Uterus (tissue), 4 donors: ENCODE measurements around the gene SLC7A14. TPM values are rescaled to one million over a fixed set of nuclear protein-coding genes. Genes with fewer than 3 reads are reported as not detected.

ENCODE experiments used
- DNase-seq, 2 donors: peaks; one replicate each; pipeline ENCODE4 v3.0.0-alpha.2; 2019 to 2020
- H3K27ac ChIP-seq, 2 donors: fragments of 200-600 bp; sonication (generic); 1 replicate in 1 of 2; 2 replicates in 1 of 2; pipeline ENCODE4 v1.5.1; 2016 to 2018
- H3K27me3 ChIP-seq, 2 donors: fragments of 200-600 bp; sonication (generic); one replicate each; pipeline ENCODE4 v1.5.1; 2018 to 2019; ENCODE audit warnings: control low read depth in 1 of 2
- H3K36me3 ChIP-seq, 2 donors: fragments of 200-600 bp; sonication (generic); one replicate each; pipeline ENCODE4 v1.5.1; 2019; ENCODE audit warnings: control low read depth in 1 of 2
- H3K4me1 ChIP-seq, 2 donors: fragments of 200-600 bp; sonication (generic); one replicate each; pipeline ENCODE4 v1.5.1; 2018 to 2019; ENCODE audit warnings: control low read depth in 1 of 2
- H3K4me3 ChIP-seq, 2 donors: fragments of 200-600 bp; sonication (generic); 1 replicate in 1 of 2; 2 replicates in 1 of 2; pipeline ENCODE4 v1.5.1; 2018 to 2019; ENCODE audit warnings: mild to moderate bottlenecking in 1 of 2
- H3K9me3 ChIP-seq, 2 donors: fragments of 200-600 bp; sonication (generic); one replicate each; pipeline ENCODE4 v1.5.1; 2019; ENCODE audit warnings: control low read depth in 1 of 2
- CTCF ChIP-seq, 4 experiments: fragments of 200-600 bp in 2 of 4; fragments of 450-650 bp in 2 of 4; sonication (generic) in 2 of 4; IDR thresholded peaks; one replicate each; pipeline ENCODE4 v1.5.1; 2016 to 2019; ENCODE audit warnings: antibody characterized with exemption in 4 of 4, mild to moderate bottlenecking in 2 of 4, moderate library complexity in 1 of 4
- POLR2A ChIP-seq, 2 donors: fragments of 450-650 bp; IDR thresholded peaks; one replicate each; pipeline ENCODE4 v1.6.1; 2016; ENCODE audit warnings: antibody characterized with exemption in 2 of 2, mild to moderate bottlenecking in 1 of 2, moderate library complexity in 1 of 2
- intact Hi-C: fragments of 100-400 bp; cut with DNase I; formaldehyde crosslinking; loops from one replicate; pipeline ENCODE4 v1.15.1; 2023; ENCODE audit warnings: low total_unique reads
- total RNA-seq, 4 donors: library from RNA; depleted of rRNA in 3 of 4; stranded (reverse); fragments of >200 nt in 3 of 4; gene quantifications; one replicate each; pipeline versions ENCODE4 v1.1.0 to v1.2.4, GENCODE V29; 2014 to 2023
- donor health status: DM: yes; HTN: yes; CAD: no.

SLC7A14 gene
- total RNA-seq, 4 donors from 2014 or later: 0.55 TPM; not detected in 3

GRCh38 chr3:170496868-170497140 is 89.1 kb downstream of the SLC7A14 start:
- no peaks in the 10 kb centered on the region for H3K9me3 ChIP-seq
- peak overlapping the region; percentile 60 to 62 for H3K27ac ChIP-seq
- intact Hi-C loops: no loop called here
- no peaks in the 10 kb centered on the region for H3K27me3 ChIP-seq
- no peaks in the 10 kb centered on the region for H3K36me3 ChIP-seq
- peaks cover 0 to 4% of the 10 kb centered on the region in 2 donors for H3K4me1 ChIP-seq
- no peak for DNase-seq
- TF ChIP-seq POLR2A (IDR thresholded peaks at IDR 0.05): no peak
- no peak for TF ChIP-seq CTCF (IDR thresholded peaks at IDR 0.05)
- H3K4me3 ChIP-seq: no peak overlapping the region

GRCh38 chr3:170496026-170496867 is 89.6 kb downstream of the SLC7A14 start:
- Histone ChIP-seq H3K4me1 (peaks cover 0 to 4% of the 10 kb centered on the region in 2 donors), H3K4me3 (no peak overlapping the region), H3K27ac (peak overlapping the region; percentile 60 to 62), H3K9me3 (no peaks in the 10 kb centered on the region), H3K27me3 (no peaks in the 10 kb centered on the region), H3K36me3 (no peaks in the 10 kb centered on the region)
- TF ChIP-seq CTCF (IDR thresholded peaks at IDR 0.05) (no peak), POLR2A (IDR thresholded peaks at IDR 0.05) (no peak)
- intact Hi-C loops: no loop called here
- DNase-seq: no peak

- Histone ChIP-seq H3K36me3 (no peaks in the 10 kb centered on the region), H3K4me1 (peaks cover 0 to 4% of the 10 kb centered on the region in 2 donors), H3K9me3 (no peaks in the 10 kb centered on the region), H3K27me3 (no peaks in the 10 kb centered on the region), H3K27ac (peak overlapping the region; percentile 60 to 61), H3K4me3 (no peak overlapping the region)
- intact Hi-C loops: no loop called here
- no peak for TF ChIP-seq CTCF (IDR thresholded peaks at IDR 0.05)
- TF ChIP-seq POLR2A (IDR thresholded peaks at IDR 0.05): no peak
- DNase-seq: peak; percentile 31 to 43
Observed at GRCh38 chr3:170494766-170495165, 91.1 kb downstream of the SLC7A14 start.

- H3K9me3 ChIP-seq: no peaks in the 10 kb centered on the region
- no peaks in the 10 kb centered on the region for H3K27me3 ChIP-seq
- no peak overlapping the region for H3K4me3 ChIP-seq
- H3K4me1 ChIP-seq: peaks cover 0 to 4% of the 10 kb centered on the region in 2 donors
- H3K27ac ChIP-seq: peak overlapping the region; percentile 60 to 61
- DNase-seq: peak in 1 of 2 donors; percentile 64
- TF ChIP-seq CTCF (IDR thresholded peaks at IDR 0.05) (no peak), POLR2A (IDR thresholded peaks at IDR 0.05) (no peak)
- intact Hi-C loops: no loop called here
- no peaks in the 10 kb centered on the region for H3K36me3 ChIP-seq
Observed at GRCh38 chr3:170493712-170494182, 92.1 kb downstream of the SLC7A14 start.

- TF ChIP-seq POLR2A (IDR thresholded peaks at IDR 0.05): no peak
- TF ChIP-seq CTCF (IDR thresholded peaks at IDR 0.05): no peak
- no peaks in the 10 kb centered on the region for H3K36me3 ChIP-seq
- no peak overlapping the region for H3K4me3 ChIP-seq
- no peaks in the 10 kb centered on the region for H3K9me3 ChIP-seq
- no peak for DNase-seq
- intact Hi-C loops: no loop called here
- no peaks in the 10 kb centered on the region for H3K27me3 ChIP-seq
- H3K4me1 ChIP-seq: peaks cover 0 to 4% of the 10 kb centered on the region in 2 donors
- H3K27ac ChIP-seq: no peak overlapping the region
Observed at GRCh38 chr3:170491901-170492300, 94.0 kb downstream of the SLC7A14 start.
